NCI-H460 (cell line): Measurements from ENCODE around the gene MICB. TPM values are rescaled to one million over a fixed set of nuclear protein-coding genes. Genes with fewer than 3 reads are reported as not detected.

Source experiments
- DNase-seq: peaks from one replicate; pipeline ENCODE4 v3.0.0-alpha.2; 2016; ENCODE audit warnings: low read depth; ENCODE audit errors: extremely low read depth
- total RNA-seq: library from RNA; depleted of rRNA; stranded (reverse); fragments of >200 nt; shearing (Covaris generic); gene quantifications from 2 replicates; pipeline ENCODE4 v1.2.3, GENCODE V29; 2014

Gene MICB
- total RNA-seq, 1 experiment from 2014 or later = 6.8 TPM

DNA sequence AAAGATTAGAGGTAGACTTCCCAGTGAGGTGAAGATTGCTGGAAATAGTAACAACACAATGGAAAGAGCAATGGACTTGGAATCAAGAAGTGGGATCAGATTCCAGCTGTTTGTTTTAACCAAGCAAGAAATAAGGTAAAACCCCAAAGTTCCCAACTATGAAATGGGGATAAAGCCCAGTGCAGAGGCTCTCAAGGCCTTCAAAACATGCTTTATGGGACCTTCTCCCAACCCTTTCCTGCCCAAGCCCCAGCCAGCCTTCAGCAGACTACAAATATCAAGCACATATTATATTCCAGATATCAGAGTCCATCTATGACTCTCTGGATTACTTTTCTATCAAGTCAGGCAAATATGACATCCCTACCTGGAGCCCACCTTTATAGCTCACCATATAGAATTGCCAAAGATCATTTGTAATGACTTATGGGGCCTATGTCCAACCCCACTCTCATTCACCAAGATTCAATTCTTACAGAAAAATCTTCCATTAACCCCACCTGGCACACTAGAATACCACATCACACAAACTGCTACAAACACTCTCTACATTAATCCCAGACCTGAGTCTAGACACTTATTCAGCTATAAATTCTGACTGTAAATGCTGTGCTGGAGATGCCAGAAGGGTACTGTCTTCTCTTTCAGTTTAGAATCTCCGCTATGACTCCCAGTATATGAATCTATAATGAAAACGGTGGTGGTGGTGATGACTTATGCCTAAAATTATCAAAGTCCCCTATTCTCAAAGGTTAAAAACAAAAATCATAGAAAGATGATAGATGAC is 37.8 kb downstream of the MICB start:
- DNase-seq = no peak

DNA sequence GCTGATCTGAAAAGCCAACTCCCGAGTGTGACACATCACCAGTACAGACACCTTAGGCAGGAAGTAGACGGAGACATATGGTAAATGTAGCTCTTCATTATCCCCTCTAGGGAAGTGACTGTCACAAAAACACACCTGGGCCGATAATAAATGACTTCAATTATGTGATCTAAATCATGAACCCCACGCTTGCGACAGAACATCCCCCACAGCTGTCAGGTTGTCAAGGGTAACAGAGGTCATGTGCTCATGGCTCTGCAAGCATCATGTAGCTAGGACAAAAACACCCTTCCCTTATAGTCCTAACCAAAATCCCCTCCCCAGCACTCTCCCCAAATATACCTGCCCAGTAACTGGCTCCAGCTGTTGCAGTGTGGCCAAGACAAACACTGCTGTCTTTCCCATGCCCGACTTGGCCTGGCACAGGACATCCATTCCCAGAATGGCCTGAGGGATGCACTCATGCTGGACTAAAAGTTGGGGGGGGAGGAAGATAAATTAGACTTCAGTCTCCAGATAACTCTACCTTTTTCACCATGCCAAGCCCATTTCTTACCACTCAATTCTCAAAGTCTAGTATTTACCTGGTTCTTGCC is 41.0 kb downstream of the MICB start:
- no peak for DNase-seq

DNA sequence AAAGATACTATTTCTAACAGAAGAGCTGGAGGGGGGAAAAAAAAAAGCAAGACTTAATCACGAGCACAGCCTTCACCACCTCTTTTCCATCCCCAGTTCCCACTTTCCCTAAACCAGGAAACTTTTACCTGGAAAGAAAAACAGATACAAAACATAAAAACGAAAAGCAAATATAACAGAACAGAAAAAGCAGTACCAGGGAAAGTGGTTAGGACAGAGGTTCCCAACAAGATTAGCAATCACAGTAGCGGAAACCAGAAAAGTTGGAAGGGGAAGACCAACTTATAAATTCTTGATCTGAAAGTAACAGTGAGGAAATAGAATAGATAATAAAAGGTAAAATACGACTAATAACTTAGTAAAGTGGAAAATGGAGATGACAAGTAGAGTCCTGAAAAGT is 42.7 kb downstream of the MICB start:
- DNase-seq = no peak

DNA sequence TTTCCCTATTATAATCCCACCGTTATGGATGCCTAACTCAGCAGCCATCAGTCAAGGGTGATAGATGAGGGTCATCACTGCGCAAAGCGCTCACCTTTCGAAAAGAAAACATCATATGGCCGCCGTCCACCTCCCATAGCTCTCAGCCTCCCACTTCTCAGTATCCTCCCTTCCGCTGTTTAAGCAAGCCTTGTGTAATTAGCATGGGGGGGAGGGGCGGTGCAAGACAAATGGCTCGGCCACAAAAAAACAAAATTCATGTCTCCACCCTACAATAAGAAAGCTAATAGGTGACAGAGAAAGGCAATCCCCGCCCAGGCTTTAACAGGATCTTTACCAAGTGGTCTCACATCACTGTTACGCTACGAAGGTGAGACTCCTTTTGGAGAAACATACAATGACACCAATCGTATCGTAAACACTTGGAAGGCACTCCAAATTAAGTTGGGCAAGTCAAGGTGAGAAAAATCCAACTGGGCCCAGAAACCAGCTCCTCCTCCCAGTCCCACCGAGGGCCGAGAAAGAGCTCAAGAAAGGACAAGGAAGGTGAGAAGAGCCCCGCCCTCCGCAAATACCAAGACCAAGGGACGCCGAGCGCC is 43.2 kb downstream of the MICB start:
- no peak for DNase-seq

DNA sequence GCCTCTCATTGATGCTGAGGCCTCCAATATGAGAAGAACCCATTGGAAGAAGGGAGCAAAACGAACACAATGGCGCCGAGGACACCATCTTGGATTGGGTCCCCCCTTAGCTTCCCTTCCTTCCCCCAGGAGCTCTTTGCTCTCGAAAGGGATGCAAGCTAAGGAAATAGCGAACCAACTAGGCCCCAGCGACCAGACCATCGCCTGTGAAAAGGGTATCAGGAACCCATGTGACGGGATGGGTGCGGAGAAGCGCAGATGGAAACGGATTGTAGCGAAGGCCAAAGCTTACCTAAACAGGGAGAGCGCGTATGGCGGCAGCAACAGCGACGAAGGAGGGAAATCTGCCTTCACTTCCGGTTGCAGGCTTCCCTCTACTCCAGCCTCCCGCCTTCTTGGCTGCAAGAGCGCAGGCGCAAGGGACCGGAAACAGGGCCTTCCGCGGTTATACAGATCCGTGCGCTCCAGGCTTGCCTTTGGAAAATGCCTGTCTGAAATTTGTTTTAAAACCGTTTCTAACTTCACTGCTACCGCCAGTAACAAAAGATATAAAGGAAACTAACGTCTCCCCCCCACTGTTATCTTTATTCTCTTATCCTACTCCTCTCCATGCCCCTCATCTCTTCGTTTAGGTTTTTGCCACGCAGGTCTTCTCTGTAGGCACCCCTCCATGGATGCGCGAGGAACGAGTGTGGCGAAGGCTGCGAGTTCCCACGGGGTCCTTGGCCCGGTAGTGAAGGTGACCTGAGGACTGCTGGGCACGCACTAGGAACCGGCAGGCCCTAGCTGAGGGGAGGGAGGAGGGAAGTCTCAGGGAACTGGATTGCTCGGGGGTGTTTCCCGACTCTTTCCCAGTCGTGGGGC is 43.9 kb downstream of the MICB start, which contains the start of gene DDX39B:
Gene DDX39B, minus strand, starts transcription at position 346 of the 864 bp plus-strand sequence. CDS start 1,471 bp downstream, outside the sequence.
- DNase-seq = peak; percentile 92

DNA sequence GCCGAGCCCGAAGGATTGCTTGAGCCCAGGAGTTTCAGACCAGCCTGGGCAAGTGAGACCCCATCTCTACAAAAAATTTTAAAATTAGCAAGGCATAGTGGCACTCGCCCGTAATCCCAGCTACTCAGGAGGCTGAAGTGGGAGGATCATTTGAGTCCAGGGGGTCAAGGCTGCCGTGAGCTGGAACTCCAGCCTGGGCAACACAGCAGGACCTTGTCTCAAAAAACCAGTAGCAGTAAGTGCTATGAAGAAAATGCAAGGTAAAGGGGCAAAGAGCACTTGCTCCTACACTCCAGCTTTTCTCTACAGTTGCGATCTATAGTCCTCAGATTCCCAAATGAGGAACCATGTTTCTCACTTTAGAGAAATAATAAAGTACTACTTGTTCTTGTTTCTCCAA is 45.7 kb downstream of the MICB start:
- DNase-seq = no peak

DNA sequence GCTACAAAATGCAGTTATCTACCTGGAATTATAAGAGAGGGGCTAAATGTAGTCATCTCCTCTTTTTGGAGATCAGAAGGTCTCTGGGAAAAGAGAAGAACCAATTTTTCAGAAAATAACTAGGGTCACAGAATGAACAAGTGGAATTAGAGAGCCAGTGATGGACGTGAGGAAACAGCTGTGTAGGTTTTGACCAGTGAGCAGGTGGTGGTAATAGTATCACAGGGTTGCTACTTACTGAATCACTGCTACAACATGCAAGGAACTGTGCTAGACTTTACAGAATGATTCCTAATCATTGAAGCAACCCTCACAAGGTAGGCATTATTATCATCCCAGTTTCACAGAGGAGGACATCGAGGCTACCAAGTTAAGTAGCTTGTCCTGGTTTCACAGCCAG is 46.7 kb downstream of the MICB start:
- no peak for DNase-seq

DNA sequence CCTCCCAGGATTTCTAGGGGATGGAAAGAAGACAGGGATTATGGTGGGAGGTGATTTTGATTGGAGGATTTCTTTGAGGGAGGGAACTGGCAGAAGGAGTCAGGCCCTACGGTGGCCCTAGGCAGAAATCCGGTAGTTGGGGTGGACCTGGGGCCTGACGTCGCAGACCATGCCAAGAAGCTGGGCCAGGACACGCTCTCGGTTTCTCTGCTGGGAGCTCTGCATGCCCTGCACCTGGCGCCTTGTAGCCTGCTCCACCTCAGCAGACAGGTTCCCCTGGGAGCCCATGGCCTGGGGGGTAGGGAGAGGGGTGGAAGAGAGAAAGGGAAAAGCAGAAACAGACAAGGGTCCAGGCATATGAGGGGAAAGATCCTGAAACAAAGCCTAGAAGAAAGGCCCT is 47.3 kb downstream of the MICB start:
- DNase-seq = no peak

DNA sequence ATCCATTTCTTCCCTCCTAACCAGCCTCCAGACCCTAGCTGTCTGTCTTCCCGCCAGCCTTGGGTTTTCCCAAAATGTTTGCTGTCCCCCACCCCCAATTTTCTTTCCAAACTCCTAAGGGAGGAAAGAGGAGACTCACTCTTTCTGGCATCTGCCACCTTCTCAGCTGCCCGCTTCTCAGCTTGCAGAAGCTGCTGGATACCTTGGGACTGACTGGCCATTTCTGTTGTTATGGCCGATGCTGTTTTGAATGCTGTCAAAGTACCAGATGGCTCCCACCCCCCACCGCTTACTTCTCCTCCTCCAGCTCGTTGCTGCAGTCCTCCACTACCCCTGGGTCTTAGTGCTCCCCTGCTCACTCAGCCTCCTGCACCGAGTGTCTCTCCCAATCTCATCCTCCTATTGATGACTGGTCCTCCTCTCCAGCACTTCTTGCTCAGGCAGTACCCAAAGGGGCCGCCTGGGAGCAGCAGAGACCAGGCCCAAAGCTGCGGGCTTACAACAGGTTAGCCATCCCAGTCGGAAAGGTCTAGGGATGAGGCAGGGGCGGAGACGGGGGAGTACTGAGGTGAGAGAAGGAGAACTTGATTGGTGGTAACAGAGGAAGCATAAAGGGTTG is 48.5 kb downstream of the MICB start, which contains the start of gene ATP6V1G2:
Gene ATP6V1G2, minus strand, starts transcription at position 270 of the 619 bp plus-strand sequence. Its CDS starts 49 bp downstream, at position 221.
- peak; percentile 81 for DNase-seq

DNA sequence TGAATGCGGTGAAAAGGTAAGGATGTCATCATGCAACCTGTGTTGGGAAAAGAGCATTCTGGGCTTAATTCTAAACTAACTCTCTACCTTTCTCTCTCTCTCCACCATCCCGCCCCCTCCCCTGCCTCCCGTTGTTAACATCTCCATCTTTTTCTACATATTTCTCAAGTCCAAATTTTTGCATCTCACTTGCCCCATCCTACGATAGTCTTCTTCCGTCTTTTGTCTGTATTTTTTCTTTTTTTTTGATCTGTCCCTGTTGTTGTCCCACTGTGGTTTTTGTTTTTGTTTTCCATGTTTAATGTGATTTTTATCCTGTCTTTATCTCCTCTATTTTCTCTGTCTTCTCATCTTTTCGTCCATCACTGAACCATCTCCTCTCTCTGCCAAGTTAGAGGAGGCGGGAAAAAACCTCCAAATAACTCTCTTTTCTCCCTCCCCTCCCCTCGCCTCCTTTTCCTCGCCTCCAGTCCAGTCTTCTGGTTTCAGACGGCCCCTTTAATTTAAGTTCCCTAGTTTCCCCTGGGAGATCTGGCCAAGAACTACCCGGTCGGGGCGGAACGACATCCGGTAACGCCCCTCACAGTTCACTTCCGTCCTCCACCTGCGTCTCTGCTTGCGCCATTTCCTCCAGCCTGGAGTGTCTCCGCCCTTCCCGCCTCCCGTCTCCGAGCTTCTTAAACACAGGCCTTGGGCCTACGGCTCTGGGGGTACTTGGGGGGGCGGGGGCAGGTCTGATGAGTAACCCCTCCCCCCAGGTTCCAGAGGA is 49.2 kb downstream of the MICB start, which contains the start of gene NFKBIL1:
Gene NFKBIL1, plus strand, starts transcription at position 651 of the 769 bp plus-strand sequence. Its CDS starts 87 bp downstream, at position 738.
- peak; percentile 90 for DNase-seq

DNA sequence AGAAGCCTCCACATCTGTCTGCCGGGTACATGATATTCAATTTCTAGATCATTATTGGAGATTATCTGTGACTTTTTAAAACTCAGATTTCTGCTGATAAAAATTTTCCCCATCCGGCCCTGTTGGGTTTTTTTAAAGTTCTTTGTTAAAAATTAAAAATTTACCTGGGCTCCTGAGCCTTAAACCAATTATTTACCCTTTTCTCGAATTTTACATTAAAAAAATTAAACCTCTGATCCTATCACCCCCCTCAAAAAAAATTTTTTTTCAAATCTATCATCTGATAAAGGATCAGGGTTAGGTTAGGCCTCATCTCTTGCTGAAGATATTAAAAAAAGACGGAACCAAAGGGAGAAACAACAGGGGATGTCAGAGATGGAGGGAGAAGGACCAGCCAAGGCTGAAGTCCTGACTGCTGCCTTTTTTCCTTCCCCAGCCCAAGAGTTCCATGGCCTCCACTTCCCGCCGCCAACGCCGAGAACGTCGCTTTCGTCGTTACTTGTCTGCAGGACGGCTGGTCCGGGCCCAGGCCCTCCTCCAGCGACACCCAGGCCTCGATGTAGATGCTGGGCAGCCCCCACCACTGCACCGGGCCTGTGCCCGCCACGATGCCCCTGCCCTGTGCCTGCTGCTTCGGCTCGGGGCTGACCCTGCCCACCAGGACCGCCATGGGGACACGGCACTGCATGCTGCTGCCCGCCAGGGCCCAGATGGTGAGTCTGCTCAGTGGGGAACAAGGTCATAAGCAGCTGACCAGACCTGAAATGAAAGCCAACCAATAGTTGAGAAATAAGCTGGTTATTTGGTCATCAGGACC is 50.0 kb downstream of the MICB start:
- DNase-seq = no peak

DNA sequence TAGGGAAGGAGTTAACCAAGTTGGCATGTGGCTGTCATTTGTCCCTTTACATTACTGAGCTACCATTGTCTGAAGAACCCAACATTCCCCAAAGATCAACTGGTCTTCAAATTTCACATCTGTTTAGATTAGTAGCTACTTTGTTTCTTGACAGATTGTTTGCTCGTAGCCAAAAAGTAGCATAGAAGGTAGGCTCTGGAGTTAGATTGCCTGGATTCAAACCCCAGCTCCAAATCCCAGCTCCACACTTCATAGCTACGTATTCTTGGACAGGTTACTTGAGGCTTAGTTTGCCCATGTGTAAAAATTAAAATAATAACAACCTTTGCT is 50.6 kb downstream of the MICB start:
- DNase-seq = no peak

DNA sequence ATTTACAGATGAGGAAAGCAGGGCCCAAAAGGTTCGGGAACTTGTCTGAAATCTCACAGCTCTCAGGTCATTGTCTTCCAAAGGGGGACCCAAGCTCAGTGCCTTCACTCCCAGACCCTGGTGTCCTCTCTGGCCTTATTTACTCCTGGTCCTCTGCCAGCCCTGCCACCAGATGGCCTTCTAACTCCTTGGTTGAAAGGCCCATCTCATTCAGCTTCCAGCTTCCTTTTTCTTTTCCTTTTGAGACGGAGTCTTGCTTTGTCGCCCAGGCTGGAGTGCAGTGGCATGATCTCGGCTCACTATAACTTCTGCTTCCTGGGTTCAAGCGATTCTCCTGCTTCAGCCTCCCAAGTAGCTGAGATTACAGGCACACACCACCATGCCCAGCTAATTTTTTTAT is 53.4 kb downstream of the MICB start:
- peak; percentile 36 for DNase-seq

DNA sequence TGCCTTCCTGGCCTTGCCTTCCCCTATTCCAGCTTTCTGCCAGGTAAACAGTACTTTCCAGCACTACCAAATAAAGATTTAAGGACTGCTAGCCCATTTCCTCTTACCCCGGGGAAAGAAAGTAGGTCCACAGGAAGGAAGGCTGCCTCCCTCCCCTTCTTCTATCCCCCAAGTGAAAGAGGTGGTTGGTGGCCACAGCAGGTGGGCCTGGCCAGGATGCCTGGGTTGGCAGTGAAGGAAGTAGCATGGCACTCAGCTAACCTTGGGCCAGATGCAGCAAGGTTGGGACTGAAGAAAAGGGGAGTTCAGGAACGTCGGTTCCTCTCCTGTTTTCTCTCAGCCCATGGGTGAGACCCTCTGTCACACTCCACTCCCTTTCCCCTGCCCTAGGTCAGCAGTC is 58.4 kb downstream of the MICB start:
- no peak for DNase-seq

DNA sequence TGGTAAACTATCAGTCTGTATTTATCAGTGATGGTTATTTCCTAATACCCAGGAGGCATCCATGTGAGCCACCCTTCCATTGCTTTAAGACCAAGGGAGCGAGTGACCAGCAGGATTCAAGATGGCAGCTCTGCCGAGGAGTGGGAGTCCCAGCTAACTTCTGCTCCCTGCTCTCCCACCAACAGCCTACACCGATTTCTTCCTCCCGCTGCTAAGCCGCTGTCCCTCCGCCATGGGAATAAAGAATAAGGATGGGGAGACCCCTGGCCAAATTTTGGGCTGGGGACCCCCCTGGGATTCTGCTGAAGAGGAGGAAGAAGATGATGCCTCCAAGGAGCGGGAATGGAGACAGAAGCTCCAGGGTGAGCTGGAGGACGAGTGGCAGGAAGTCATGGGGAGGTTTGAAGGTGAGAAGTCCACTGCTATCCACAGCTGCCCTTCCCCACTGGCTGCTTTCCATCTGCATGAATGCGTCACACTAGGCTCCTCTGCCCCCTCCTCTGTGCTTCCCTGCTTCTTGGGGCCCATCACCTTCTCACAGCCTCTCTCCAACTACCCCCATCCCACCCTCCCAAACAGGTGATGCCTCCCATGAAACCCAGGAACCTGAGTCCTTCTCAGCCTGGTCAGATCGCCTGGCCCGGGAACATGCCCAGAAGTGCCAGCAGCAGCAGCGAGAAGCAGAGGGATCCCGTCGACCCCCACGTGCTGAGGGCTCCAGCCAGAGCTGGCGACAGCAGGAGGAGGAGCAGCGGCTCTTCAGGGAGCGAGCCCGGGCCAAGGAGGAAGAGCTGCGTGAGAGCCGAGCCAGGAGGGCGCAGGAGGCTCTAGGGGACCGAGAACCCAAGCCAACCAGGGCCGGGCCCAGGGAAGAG is 59.7 kb downstream of the MICB start:
- no peak for DNase-seq

DNA sequence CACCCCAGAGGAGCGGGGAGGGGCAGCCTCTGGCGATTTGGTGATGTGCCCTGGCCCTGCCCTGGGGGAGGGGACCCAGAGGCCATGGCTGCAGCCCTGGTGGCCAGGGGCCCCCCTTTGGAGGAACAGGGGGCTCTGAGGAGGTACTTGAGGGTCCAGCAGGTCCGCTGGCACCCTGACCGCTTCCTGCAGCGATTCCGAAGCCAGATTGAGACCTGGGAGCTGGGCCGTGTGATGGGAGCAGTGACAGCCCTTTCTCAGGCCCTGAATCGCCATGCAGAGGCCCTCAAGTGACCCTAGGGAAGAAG is 60.3 kb downstream of the MICB start:
- DNase-seq = no peak

DNA sequence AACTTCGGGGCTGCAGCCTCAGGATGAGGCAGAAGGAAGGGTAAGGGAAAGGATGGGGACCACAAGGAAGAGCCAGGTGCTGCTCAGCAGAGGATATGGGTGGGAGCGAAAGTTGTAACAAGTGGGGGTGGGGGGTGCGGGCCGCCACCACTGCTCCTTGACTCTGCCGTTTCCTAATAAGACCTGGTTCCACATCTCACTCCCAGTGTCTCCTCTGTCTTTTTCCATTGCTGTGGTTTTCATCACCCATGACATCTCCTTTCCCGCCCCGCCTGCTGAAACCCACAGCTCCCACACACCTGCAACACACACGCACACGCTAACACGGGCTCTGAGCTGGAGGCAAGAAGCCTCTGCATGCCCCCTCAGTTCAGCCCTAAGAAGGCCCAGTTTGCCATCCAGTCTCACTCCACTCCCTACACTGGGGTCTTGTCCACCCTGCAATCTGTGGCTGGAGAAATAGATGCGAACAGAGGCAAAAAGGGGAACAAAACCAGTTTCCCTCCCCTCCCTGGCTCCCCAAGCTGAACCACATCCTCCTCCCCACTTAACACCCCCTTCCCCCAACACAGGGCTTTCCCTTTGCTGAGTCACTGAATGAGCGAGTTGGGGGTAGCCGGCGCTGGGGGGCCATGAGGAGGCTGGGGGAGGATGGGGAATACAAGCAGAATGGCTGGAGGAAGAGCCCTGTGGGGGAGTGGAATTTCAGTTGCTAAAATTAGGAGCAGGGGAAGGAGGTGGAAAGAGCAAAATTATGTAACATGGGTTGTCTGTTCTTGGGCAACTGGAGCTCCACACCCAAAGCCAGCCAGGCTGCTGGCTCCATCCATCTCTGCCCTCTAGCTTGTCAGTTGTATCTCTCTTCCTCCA is 60.9 kb downstream of the MICB start:
- no peak for DNase-seq
